AG08395 (cell line): Measurements from ENCODE around the gene CSNK1D.

Source experiments
- DNase-seq: peaks from one replicate; pipeline ENCODE4 v3.0.0; 2012; ENCODE audit warnings: mixed read lengths, low spot score

CSNK1D gene

GRCh38 chr17:82228842-82229697 lies 44.4 kb downstream of the CSNK1D start, which contains the start of gene SLC16A3:
Gene SLC16A3, plus strand, starts transcription at chr17:82229042. Its CDS starts 6,967 bp downstream, at chr17:82236009.
- DNase-seq = peak; percentile 88

GRCh38 chr17:82228278-82228841 lies 45.1 kb downstream of the CSNK1D start:
- DNase-seq = no peak

- DNase-seq = no peak
These were observed 45.7 kb downstream of the CSNK1D start for GRCh38 chr17:82227629-82228277.

GRCh38 chr17:82226809-82227628 lies 46.5 kb downstream of the CSNK1D start:
- DNase-seq = no peak

GRCh38 chr17:82226146-82226808 lies 47.2 kb downstream of the CSNK1D start:
- DNase-seq = no peak

DNA sequence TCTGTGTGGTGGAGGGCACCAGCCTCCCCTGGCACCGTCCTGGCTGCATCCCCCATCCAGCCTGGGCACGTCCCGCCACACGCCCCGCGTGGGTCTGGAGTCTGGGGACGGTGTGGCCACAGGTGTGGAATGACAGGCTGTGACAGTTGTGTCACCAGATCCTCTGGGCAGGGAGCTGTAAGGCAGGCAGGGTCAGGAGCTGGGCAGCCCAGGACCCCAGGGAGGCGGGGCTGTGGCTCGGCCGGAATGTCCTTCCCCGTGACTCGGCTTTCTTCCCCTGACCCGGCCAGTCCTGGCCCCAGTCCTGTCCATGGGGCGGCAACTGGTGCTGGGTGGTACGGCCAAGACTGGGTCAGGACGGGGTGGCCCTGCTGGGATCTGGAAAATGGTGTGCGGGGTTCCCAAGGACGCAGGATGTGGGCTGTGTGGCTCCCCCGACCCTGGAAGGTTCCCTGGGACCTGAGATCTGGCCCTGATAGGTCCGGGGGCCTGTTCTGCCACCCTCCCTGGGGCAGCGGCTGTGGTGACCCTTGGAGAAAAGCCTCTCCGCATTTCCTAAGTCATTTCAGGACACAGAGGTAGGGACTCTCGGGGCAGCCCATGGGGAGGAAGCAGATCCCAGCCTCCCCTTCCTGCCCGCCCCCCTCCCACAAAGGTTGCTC lies 48.0 kb downstream of the CSNK1D start:
- DNase-seq = no peak

GRCh38 chr17:82224666-82225065 lies 48.8 kb downstream of the CSNK1D start:
- no peak for DNase-seq

DNA sequence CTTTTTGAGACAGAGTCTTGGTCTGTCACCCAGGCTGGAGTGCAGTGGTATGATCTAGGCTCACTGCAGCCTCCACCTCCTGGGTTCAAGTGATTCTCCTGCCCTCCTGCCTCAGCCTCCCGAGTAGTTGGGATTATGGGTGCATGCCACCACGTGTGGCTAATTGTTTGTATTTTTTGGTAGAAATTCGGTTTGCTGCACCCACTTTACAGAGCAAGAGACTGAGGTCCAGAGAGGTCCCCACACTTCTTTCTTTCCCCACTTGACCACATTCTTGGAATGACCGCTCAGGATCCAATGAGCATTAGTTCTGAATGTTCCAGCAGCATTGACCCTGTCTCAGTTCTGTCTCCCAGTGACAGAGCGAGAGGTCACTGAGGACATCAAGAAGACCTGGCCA lies 50.0 kb downstream of the CSNK1D start:
- no peak for DNase-seq

DNA sequence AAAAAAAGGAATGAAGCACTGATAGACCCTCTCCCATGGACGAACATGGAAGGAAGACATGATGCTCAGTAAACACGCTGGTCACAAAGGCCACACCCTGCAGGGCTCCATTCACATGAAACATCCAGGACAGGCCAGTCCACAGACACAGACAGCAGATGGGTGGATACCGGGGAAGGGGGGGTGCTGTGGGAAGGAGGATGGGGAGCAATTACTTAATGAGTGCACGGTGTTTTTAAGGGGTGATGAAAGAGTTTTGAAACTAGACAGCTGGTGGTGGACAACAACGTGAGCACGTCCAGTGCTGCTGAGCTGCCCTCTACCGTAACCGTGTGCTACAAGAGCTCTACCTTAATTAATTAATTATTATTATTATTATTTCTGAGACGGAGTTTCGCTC lies 50.7 kb downstream of the CSNK1D start:
- no peak for DNase-seq

- DNase-seq = no peak
These were observed 52.1 kb downstream of the CSNK1D start for GRCh38 chr17:82221341-82221902.

GRCh38 chr17:82219753-82220709 lies 53.5 kb downstream of the CSNK1D start:
- DNase-seq = no peak

DNA sequence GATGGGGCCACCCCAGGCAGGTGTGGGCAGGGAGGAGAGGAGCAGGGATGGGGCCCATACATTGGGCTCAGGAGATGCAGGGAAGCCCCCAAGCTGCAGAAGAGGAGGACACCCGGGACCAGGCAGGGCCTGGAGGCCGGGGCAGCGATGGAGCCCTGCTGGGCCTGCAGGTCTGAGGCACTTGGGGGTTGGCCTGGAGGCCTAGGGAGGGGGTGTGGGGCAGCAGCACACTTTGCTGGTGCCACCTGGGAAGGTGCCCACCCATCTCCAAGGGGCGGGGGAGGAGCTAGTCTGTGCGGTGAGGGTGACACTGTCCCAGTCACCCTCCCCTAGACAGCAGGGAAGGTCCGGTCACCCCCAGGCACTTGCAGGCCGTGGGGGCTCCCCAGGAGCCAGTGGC lies 54.4 kb downstream of the CSNK1D start:
- no peak for DNase-seq

- no peak for DNase-seq
These were observed 55.0 kb downstream of the CSNK1D start for GRCh38 chr17:82218349-82219075.

DNA sequence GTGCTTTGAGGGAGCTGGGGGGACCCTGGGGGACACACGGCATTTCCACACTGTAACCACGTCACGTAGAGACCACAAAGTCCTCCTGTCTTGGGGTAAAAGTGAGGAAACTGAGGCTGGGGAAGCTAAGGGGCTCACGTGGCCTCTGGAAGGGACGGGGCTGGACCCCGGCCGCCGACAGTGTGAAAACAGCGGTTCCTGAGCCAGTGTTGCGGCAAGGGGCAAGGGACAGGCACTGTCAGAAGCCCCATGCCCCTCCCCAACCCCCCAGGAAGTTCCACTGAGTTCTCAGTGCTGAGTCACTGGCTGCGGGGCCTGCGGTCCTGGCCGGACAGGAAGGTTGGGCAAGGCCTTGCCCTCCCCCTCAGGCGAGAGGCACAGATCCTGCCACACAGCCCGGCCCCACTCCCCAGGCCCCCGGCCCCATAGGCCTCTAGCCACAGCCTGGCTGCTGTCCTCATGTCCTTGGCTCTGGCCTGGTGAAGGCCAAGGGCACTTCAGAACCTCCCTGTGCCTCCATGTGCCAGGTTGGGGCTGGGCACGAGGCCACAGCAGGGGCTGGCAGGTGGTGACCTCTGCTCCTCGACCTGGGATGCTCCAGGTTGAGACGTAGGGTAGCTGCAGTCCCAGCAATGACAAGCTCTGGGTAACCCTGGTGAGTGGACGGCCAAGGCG lies 55.8 kb downstream of the CSNK1D start:
- DNase-seq = peak; percentile 84

DNA sequence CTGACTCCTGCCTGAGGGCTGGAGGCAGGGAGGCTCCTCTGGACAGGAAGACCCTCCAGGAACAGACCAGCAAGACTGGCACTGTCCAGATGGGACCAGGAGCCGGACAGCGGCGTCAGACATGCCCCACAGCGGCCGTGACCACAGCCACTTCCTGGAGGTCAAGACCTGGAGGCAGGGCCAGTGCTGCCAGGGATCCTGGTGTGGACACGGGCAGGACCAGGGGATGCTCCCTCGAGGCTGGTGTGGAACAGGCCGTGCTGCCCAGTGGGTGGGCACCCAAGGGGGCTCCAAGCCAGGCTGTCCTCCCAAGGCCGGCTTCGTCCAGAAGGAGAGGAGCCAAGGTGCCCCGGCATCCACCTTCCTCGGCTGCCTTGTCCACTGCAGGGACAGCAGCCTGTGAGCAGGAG lies 56.4 kb downstream of the CSNK1D start:
- DNase-seq = no peak

GRCh38 chr17:82216301-82217119 lies 57.0 kb downstream of the CSNK1D start:
- DNase-seq = peak; percentile 79

GRCh38 chr17:82215972-82216300 lies 57.6 kb downstream of the CSNK1D start:
- DNase-seq = no peak
